Left ventricle myocardium inferior (tissue), 1 donor: ENCODE data around the gene HERPUD1. TPM values are rescaled to one million over a fixed set of nuclear protein-coding genes. Genes with fewer than 3 reads are reported as not detected.

Experiments used
- DNase-seq: peaks from one replicate; pipeline ENCODE4 v3.0.0-alpha.2; 2020
- H3K27ac ChIP-seq: fragments of 200-600 bp; replicated peaks from 2 replicates; pipeline ENCODE4 v1.8.0; 2021
- H3K27me3 ChIP-seq: fragments of 200-600 bp; 2 replicates; pipeline ENCODE4 v1.8.0; 2021; ENCODE audit warnings: low read depth
- H3K36me3 ChIP-seq: fragments of 200-600 bp; 2 replicates; pipeline ENCODE4 v1.8.0; 2021
- H3K4me1 ChIP-seq: fragments of 200-600 bp; 2 replicates; pipeline ENCODE4 v1.8.0; 2021
- H3K4me3 ChIP-seq: fragments of 200-600 bp; 2 replicates; pipeline ENCODE4 v1.8.0; 2021; ENCODE audit warnings: mild to moderate bottlenecking, moderate library complexity
- H3K9me3 ChIP-seq: fragments of 200-600 bp; replicated peaks from 2 replicates; pipeline ENCODE4 v1.8.0; 2021
- intact Hi-C: fragments of 100-400 bp; cut with micrococcal nuclease; formaldehyde crosslinking; loops from one replicate; pipeline ENCODE4 v1.11.0; 2022
- total RNA-seq: library from RNA; stranded (reverse); fragmentation: NEBNext Ultra II Directional; extraction: Animal tissue kit (Norgen Biotek cat#: 25700); gene quantifications from one replicate; pipeline ENCODE4 v1.2.1, GENCODE V29; 2021
- TF ChIP-seq, protein P1 (sequence below): fragments of 200-600 bp; IDR thresholded peaks from 2 replicates; pipeline ENCODE4 v1.8.0; 2021; ENCODE audit warnings: antibody characterized with exemption, mild to moderate bottlenecking, borderline replicate concordance
- donor health status: DM: no; HTN: yes; CAD: no; lungs with severe emphysema.

Gene HERPUD1
- total RNA-seq, 1 donor from 2014 or later = 119 TPM

- no peaks in the 10 kb centered on the region for H3K4me1 ChIP-seq
- H3K36me3 ChIP-seq = no peaks in the 10 kb centered on the region
- DNase-seq = no peak
- H3K4me3 ChIP-seq = no peak overlapping the region
- no peaks in the 10 kb centered on the region for H3K27me3 ChIP-seq
- H3K9me3 ChIP-seq = no peaks in the 10 kb centered on the region
- intact Hi-C loops = no loop called here
- TF ChIP-seq, protein P1, sequence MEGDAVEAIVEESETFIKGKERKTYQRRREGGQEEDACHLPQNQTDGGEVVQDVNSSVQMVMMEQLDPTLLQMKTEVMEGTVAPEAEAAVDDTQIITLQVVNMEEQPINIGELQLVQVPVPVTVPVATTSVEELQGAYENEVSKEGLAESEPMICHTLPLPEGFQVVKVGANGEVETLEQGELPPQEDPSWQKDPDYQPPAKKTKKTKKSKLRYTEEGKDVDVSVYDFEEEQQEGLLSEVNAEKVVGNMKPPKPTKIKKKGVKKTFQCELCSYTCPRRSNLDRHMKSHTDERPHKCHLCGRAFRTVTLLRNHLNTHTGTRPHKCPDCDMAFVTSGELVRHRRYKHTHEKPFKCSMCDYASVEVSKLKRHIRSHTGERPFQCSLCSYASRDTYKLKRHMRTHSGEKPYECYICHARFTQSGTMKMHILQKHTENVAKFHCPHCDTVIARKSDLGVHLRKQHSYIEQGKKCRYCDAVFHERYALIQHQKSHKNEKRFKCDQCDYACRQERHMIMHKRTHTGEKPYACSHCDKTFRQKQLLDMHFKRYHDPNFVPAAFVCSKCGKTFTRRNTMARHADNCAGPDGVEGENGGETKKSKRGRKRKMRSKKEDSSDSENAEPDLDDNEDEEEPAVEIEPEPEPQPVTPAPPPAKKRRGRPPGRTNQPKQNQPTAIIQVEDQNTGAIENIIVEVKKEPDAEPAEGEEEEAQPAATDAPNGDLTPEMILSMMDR = no peak
- no peak overlapping the region for H3K27ac ChIP-seq
Observed at GRCh38 chr16:56886296-56886695, 45.6 kb upstream of the HERPUD1 start.

DNA sequence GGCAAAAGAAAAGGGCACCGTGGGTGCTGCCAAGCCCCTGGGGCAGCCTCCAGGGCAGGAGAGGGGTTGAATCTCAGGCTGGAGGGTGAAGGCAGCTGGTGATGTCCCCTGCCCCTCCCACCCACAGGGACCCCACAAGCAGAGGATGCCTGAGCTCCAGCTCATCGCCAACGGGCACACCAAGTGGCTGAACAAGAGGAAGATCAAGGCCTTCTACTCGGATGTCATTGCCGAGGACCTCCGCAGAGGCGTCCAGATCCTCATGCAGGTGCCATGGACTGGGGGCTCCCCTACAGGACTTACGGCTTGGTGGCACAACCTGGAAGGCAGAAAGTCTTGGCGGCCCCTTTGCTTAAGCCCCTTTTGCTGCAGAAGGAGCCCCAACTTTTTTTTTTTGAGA, 45.1 kb upstream of the HERPUD1 start:
- intact Hi-C loops = no loop called here
- DNase-seq = no peak
- TF ChIP-seq, protein P1 = no peak

DNA sequence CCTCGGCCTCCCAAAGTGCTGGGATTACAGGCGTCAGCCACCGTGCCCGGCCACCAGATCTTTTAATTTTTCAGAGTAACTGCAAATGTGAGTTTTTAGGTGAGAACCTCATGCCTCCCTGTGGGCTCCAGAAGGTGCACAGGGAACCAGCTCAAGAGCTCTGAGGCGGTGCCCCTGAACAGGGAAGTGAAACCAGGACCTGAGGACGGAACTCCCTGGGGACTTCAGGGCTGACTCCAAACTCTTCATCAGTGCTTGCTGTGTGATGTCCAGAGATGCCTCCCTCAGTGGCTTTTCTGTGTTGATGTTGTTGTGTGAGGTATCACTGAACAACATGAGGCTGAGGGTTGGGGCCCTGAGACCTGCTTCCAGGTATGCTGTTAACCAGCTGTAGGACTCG, 43.1 kb upstream of the HERPUD1 start:
- TF ChIP-seq, protein P1 = no peak
- Histone ChIP-seq H3K4me3 (no peak overlapping the region), H3K4me1 (no peaks in the 10 kb centered on the region), H3K9me3 (no peaks in the 10 kb centered on the region), H3K27me3 (no peaks in the 10 kb centered on the region), H3K27ac (no peak overlapping the region), H3K36me3 (no peaks in the 10 kb centered on the region)
- DNase-seq = no peak
- intact Hi-C loops = no loop called here

More for the DNA sequence above, 45.1 kb upstream of the HERPUD1 start:
- Histone ChIP-seq H3K9me3 (no peaks in the 10 kb centered on the region), H3K4me3 (no peak overlapping the region), H3K4me1 (no peaks in the 10 kb centered on the region), H3K27ac (no peak overlapping the region), H3K27me3 (no peaks in the 10 kb centered on the region), H3K36me3 (no peaks in the 10 kb centered on the region)

- Histone ChIP-seq H3K4me3 (no peak overlapping the region), H3K27me3 (no peaks in the 10 kb centered on the region), H3K27ac (no peak overlapping the region), H3K9me3 (no peaks in the 10 kb centered on the region), H3K36me3 (no peaks in the 10 kb centered on the region), H3K4me1 (no peaks in the 10 kb centered on the region)
- TF ChIP-seq, protein P1 = no peak
- intact Hi-C loops = no loop called here
- no peak for DNase-seq
Observed at GRCh38 chr16:56889206-56889605, 42.7 kb upstream of the HERPUD1 start.

- DNase-seq = no peak
- TF ChIP-seq, protein P1 = no peak
- Histone ChIP-seq H3K4me1 (no peaks in the 10 kb centered on the region), H3K27ac (no peak overlapping the region), H3K4me3 (no peak overlapping the region), H3K27me3 (no peaks in the 10 kb centered on the region), H3K36me3 (no peaks in the 10 kb centered on the region), H3K9me3 (no peaks in the 10 kb centered on the region)
- intact Hi-C loops = no loop called here
Observed at GRCh38 chr16:56891685-56892084, 40.3 kb upstream of the HERPUD1 start.

- no peak overlapping the region for H3K27ac ChIP-seq
- TF ChIP-seq, protein P1 = no peak
- no peak overlapping the region for H3K4me3 ChIP-seq
- H3K4me1 ChIP-seq = no peaks in the 10 kb centered on the region
- no peaks in the 10 kb centered on the region for H3K36me3 ChIP-seq
- H3K27me3 ChIP-seq = no peaks in the 10 kb centered on the region
- DNase-seq = no peak
- intact Hi-C loops = no loop called here
- no peaks in the 10 kb centered on the region for H3K9me3 ChIP-seq
Observed at GRCh38 chr16:56892705-56893104, 39.2 kb upstream of the HERPUD1 start.
